ENCODE measurements around the gene ALG14.
"Not testable (repeated sequence)": the region's sequence is repeated elsewhere in the genome, so short reads cannot be mapped to it uniquely, and the experiment has no call there.

Gene ALG14

DNA sequence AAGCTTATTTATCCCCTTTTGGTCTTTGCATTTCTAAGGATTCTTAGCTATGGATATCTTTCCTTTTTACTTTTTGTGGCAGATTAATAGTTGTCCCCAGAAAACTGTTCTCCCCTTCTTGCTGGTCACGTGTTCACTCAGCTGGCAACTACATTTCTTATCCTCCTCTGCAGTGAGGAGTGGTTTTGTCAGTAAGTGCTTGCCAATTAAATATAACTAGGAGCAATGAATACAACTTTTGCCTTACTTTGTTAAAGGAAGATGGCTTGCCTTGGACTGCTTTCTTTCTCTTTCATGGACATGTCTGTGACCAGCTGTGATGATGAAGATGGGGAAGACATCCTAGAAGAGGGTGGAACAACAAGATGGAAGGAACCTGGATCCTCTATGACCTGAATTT, 15.6 kb upstream of the ALG14 start:
- no peak for DNase-seq (ENCODE audit: low read depth in 2 of 2)

DNA sequence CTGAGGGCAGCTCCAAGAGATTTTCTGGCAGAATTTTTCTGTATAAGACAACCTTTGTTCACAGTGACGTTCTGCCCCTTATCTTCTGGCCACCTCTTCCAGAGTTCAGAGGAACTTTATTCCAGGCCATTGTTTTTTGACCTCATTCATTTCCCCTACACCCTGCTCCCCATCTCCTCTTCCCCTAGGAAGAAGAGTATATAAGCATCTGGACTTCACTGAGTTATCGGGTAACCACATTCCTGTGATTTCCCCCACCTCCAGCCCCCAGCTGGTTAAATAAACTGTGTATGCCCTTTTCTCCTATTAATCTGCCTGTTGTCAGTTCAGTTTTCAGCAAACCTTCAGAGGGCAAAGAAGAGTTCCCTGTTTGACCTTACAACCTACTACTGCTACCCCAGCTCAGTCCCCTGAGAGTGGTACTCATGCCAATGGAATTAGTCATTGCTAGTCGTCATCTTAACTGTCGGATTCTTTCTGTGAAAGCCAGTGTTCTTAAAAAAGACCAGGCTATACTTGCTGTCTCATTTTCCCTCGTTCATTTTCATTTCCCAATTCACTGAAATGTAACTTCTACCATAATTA, 14.3 kb upstream of the ALG14 start:
- no peak for DNase-seq (ENCODE audit: low read depth in 2 of 2)

DNA sequence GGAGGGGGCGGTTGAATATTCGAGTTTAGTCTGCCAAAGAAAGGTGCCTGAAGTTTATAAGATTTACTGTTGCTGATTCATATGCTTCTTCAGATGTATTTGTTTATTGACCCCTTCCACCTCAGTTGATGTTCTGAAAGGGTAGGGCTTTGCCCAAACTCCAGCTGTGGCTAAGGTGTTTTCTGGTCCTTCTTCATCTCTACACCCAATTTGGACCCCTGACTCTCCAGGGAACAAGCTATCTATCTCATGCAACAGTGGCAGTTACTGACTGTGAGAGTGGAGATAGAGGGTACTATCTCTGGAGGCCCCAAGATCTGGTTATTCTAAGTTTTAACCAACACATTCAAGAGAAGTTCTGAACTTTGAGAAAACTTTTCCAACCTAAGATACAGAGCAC, 12.6 kb upstream of the ALG14 start:
- DNase-seq (ENCODE audit: low read depth in 2 of 2) = no peak

DNA sequence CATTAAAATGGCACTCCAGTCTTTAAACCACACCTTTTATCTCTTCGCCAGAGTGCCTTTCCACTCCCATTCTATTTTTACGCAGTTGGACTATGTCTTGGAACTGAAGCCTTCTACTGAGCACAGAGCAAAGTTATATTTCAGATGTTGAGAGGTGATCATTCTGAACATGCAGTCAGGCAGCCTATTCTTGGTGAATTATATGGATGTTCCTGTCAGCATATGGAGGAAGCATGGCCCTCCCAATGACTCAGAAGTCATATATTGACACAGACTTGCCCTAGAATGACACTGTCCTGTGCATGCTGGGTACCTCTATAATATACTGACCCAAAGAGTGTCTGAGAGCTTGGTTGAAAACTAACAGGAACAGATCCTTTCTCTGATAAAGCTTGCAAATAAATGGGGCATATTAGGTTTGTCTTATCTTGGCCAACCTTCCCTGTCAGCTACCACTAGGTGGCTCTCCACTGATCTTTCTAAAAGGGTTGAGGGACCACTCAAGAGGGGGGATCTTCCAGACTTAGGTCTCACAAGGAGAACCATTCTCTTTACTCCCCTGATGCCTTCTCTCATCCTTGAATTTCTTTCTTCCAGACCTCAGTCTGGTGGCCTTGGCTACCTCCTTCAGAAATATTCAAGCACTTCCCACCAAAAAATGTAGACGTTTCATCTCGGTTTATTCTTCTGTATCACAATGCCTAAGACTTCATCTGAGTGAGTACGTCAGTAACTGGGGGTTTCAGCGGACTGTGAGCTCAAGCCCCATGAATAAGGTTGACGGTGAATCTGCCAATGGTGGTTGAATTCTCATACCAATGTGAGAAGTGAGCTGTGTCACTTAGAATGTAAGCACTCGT, 11.8 kb upstream of the ALG14 start:
- DNase-seq (ENCODE audit: low read depth in 2 of 2) = peak in 1 of 2 donors; percentile 8

GRCh38 chr1:95080879-95081278, 8.1 kb upstream of the ALG14 start:
- DNase-seq (ENCODE audit: low read depth in 2 of 2) = no peak

DNA sequence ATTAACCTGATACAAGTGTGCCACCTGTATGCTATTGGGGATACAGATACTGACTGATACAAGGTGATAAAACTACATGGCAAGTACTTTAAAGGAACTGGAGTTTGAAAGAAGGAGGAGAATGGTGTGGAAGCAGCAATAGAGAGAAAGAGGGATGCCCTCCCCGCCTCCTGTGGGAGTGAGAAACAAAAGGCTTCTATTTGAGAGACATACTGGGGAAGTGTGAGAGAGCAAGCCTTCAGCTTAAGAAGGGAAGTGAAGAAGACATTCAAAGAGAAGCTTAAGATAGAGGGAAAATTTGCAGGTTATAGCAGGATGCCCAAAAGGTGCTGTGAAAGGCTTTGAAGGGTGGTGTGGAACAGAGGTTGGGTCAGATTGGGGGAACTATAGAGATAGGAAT, 7.7 kb upstream of the ALG14 start:
- DNase-seq (ENCODE audit: low read depth in 2 of 2) = no peak

DNA sequence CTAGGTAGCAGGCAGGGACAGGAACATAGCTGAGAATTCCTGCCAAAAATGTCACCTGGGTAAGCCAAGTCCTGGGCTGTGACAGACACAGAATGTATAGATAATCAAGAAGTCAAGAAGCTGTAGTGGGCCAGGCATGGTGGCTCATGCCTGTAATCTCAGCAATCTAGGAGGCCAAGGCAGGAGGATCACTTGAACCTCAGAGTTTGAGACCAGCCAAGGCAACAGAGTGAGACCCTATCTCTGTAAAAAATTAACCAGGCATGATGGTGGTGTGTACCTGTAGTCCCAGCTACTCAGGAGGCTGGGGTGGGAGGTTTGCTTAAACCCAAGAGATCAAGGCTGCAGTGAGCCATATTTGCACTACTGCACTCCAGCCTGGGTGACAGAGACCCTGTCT, 3.3 kb upstream of the ALG14 start:
- no peak for DNase-seq (ENCODE audit: low read depth in 2 of 2)

GRCh38 chr1:95073446-95073845, 695 bp upstream of the ALG14 start:
- no peak for DNase-seq (ENCODE audit: low read depth in 2 of 2)

DNA sequence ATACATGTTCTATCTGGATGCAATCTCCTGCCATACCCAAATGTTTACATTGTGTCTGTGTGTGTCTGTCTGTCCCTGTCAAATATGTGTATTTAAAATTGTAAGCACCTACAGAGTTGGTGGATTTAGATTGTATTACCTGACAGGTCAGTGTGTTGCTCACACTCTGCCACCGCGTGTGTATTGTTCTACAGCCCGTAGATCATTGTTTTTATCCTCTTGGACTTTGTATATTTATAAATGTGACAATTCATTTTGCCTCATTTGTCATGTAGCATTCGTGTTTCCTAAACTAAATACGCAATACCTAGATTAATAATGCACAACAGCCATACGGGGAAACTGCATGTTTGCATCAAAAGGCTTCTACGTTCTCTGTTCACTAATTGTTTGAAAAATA, 634 bp downstream of the ALG14 start:
- DNase-seq (ENCODE audit: low read depth in 2 of 2) = no peak

- no peak for DNase-seq (ENCODE audit: low read depth in 2 of 2)
Observed at GRCh38 chr1:95071539-95071938, 1.2 kb downstream of the ALG14 start.

- no peak for DNase-seq (ENCODE audit: low read depth in 2 of 2)
Observed at GRCh38 chr1:95069710-95070093, 3.0 kb downstream of the ALG14 start.

- DNase-seq (ENCODE audit: low read depth in 2 of 2) = no peak
Observed at GRCh38 chr1:95068956-95069709, 3.6 kb downstream of the ALG14 start.

DNA sequence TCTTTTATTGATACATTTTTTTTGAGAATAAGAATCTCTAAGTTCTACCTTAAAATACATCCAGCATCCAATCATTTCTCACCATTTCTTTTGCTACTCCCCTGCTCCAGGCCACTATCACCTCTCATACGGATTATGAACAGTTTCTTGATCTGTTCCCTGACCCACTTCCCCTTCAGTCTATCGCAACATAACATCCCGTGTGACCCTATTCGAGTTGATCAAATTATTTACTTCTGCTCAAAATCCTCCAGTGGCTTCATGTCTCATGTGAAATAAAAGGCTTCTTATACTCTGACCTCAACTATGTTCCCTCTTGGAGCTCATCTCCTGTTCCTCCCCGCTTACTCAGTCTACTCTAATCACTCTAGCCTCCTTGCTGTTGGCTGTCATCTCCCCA, 5.2 kb downstream of the ALG14 start:
- no peak for DNase-seq (ENCODE audit: low read depth in 2 of 2)

DNA sequence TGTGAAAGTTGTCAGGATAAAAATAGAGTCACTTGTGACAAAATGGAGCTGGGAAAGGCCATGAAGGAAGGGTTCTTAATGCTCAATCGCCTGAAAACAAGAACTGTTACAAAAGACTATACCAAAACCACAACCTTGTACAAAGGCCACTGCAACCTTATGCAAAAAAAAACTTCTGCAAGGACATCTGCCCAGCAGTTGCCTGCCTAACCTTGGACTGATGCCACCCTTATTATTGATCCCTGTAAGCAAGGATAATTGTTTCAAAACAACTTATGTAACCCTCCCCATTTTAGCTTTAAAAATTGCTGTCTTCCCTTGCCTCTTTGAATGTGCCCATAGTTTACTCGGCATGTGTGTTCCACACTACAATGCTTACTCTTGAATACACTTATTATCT, 5.7 kb downstream of the ALG14 start:
- DNase-seq (ENCODE audit: low read depth in 2 of 2) = no peak

DNA sequence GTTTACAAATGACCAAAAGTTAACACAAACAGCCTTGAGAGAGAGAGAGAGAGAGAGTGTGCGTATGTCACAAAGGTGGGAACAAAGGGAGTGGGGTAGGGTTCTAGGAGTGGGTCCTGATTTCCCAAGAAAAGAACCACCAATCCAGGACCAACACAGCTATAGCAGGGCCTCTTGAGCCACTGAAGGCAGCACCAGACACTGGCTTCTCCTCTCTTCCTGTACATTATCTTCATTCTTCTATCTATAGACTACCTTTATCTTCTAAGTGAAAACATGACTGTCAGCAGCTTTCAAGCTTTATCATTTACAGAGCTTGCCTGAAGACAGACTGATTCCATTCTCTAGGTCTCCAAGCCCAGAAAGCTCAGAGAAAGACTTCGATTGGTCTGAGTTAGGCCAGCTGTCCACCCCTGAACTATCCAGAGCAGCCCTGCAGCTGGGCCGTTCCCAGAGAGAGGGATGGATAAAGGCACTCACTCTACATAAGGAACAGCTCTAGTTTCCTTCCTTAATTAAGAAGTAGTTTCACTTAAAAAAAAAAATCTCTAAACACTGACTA, 11.2 kb downstream of the ALG14 start:
- DNase-seq (ENCODE audit: low read depth in 2 of 2) = no peak

GRCh38 chr1:95058974-95059373, 13.8 kb downstream of the ALG14 start:
- DNase-seq (ENCODE audit: low read depth in 2 of 2) = no peak

- DNase-seq (ENCODE audit: low read depth in 2 of 2) = no peak
Observed at GRCh38 chr1:95057351-95057750, 15.4 kb downstream of the ALG14 start.

- DNase-seq (ENCODE audit: low read depth in 2 of 2) = no peak
Observed at GRCh38 chr1:95049935-95050334, 22.8 kb downstream of the ALG14 start.

- no peak for DNase-seq (ENCODE audit: low read depth in 2 of 2)
Observed at GRCh38 chr1:95048317-95048716, 24.4 kb downstream of the ALG14 start.

- DNase-seq (ENCODE audit: low read depth in 2 of 2) = not testable (repeated sequence)
Observed at GRCh38 chr1:95047624-95048023, 25.1 kb downstream of the ALG14 start.

DNA sequence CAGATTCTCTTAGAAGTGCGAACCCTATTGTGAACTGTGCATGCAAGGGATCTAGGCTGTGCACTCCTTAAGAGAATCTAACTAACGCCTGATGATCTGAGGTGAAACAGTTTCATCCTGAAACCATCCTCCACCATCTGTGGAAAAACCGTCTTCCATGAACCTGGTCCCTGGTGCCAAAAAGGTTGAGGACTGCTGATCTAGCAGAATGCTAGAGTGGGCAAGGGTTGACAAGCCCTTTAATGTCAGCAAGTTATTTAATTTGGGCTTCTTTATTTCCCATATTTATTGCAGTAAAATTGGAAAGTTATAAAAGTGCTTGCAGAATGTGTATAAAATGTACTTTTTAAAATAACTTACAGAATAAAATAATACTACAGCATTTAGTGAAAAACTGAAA, 26.4 kb downstream of the ALG14 start:
- DNase-seq (ENCODE audit: low read depth in 2 of 2) = no peak

DNA sequence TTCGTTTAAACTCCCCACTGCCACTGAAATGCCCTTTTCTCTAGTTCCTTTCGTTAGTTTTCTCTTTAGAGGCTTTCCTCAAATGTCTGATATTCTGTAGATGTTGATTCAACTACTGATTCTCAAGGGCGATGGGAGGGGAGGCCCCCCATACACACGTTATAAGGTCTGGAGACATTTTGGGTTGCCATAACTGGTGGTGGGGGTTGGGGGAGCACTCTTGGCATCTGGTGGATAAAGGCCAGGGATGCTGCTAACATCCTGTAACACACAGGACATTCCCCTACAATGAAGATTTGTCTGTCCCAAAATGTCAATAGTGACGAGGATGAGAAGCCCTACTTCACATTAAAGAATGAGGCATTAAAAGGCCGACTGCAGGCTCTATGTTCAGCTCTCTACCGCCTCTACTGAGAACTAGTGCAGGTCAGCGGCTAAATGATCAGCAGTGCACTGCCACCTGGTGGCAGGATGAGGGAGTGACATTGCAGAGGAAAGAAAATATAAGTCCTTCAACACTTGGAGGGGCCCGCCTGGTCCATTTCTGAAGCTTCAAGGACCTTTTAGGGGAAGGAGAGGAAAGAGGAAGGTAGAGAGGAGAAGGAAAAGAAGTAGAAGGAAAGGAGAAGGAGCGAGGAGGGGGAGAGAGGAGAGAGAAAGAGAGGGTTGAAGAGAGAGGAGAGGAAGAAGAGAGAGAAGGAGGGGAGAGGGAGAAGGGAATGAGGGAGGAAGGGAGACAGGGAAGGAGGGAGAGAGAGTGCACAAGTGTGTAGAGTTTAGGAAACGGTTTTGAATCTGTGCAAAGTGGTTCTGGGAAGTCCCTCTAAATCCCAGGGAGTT, 29.4 kb downstream of the ALG14 start:
- peak; percentile 63 to 70 for DNase-seq (ENCODE audit: low read depth in 2 of 2)

Measured in stimulated activated CD4-positive, alpha-beta T cell treated with anti-CD3 and anti-CD28 coated beads, Interleukin-1b, Interleukin-23, amount 100 ng/mL, for 4 hours (primary cell).